WTC11 (cell line): ENCODE data around the gene KAZN.

ENCODE experiments used
- CTCF ChIP-seq: fragments of 200-600 bp; IDR thresholded peaks from 2 replicates; pipeline ENCODE4 v1.8.0; 2022; ENCODE audit warnings: antibody characterized with exemption
- GRHL2 ChIP-seq: fragments of 250-450 bp; sonication (Bioruptor Pico); IDR thresholded peaks from 2 replicates; pipeline ENCODE4 v1.8.0; 2022; ENCODE audit warnings: mild to moderate bottlenecking, moderate library complexity; ENCODE audit not compliant: insufficient replicate concordance, severe bottlenecking
- NFYB ChIP-seq: sonication (generic); formaldehyde crosslinking; conservative IDR thresholded peaks from 2 replicates; pipeline ENCODE4 v1.8.0; 2022; ENCODE audit warnings: low read depth, missing genetic modification reagents
- NR2C2 ChIP-seq: sonication (generic); formaldehyde crosslinking; IDR thresholded peaks from 2 replicates; pipeline ENCODE4 v1.8.0; 2022; ENCODE audit warnings: mild to moderate bottlenecking, missing genetic modification reagents

DNA sequence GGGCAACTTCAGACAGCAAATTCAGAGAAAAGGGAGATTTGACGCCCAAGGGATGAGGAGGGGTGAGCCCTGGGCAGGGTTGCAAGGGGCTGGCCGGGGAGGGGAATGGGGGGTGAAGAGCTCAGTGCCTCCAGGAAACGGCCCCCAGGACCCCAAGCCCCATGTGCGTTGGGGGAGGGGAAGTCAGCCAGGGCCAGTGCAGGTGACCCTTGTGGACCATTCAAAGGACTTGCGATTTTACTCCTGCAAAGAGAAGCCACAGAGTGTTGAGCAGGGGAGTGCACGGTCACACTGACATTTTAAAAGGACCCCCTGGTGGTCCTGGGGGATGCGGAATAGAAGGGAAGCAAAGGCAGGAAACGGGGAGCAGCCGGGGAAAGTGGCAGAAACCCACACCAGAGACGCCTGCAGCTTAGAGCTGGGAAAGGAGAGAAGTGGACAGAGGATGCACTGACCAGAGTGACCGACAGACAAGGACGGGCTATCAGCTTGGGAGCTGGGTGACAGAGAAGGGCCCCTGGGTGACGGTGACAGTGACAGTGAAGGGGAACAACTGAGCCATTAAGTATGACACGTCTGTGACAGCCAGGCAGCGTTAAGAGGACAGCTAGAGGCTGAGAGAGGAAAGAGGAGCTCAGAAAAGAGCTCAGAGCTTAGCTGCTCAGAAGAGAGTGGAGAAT, 501.1 kb downstream of the KAZN start:
- TF ChIP-seq NFYB (CRISPR knock-in tag) (no peak), NR2C2 (CRISPR knock-in tag) (no peak), CTCF (no peak), GRHL2 (no peak)
